Natural killer cell treated with Interleukin-12 subunit alpha and Interleukin-12 subunit beta and Interleukin-15 and Interleukin-18, amount 100 ng/mL, for 72 hours (primary cell): ENCODE measurements around the gene PHETA2. TPM values are rescaled to one million over a fixed set of nuclear protein-coding genes. Genes with fewer than 3 reads are reported as not detected.
"Not testable (repeated sequence)": the region's sequence is repeated elsewhere in the genome, so short reads cannot be mapped to it uniquely, and the experiment has no call there.

Experiments used
- ATAC-seq, 2 donors: fragments of 150-1000 bp; cut with Tn5 transposase in 1 of 2; sonication (Bioruptor Pico), chemical (Tn5 transposase) in 1 of 2; 2 replicates each; pipeline ENCODE4 v1.10.0; 2021
- DNase-seq: peaks from one replicate; pipeline ENCODE4 v3.0.0; 2022; ENCODE audit warnings: low spot score
- H3K27ac Mint-ChIP-seq, 2 donors: 1 replicate in 1 of 2; 2 replicates in 1 of 2; pipeline ENCODE4 v1.8.0; 2022; ENCODE audit warnings: mixed read lengths in 2 of 2, mild to moderate bottlenecking in 1 of 2, moderate library complexity in 1 of 2
- H3K27me3 Mint-ChIP-seq, 2 donors: 1 replicate in 1 of 2; 2 replicates in 1 of 2; pipeline ENCODE4 v1.8.0; 2022; ENCODE audit warnings: mixed read lengths in 2 of 2
- H3K36me3 Mint-ChIP-seq: one replicate; pipeline ENCODE4 v1.8.0; 2022; ENCODE audit warnings: mixed read lengths
- H3K4me1 Mint-ChIP-seq, 2 donors: 1 replicate in 1 of 2; 2 replicates in 1 of 2; pipeline ENCODE4 v1.8.0; 2022; ENCODE audit warnings: low read depth in 2 of 2, mixed read lengths in 2 of 2, mild to moderate bottlenecking in 1 of 2
- H3K4me3 Mint-ChIP-seq: one replicate; pipeline ENCODE4 v1.8.0; 2022; ENCODE audit warnings: mixed read lengths
- H3K9me3 Mint-ChIP-seq: 2 replicates; pipeline ENCODE4 v1.8.0; 2022; ENCODE audit warnings: mixed read lengths
- total RNA-seq, 2 donors: library from RNA; stranded (reverse); gene quantifications; one replicate each; pipeline ENCODE4 v1.2.3, GENCODE V29; 2022

The PHETA2 gene
- total RNA-seq, 2 donors from 2014 or later, result 1.5 TPM

DNA sequence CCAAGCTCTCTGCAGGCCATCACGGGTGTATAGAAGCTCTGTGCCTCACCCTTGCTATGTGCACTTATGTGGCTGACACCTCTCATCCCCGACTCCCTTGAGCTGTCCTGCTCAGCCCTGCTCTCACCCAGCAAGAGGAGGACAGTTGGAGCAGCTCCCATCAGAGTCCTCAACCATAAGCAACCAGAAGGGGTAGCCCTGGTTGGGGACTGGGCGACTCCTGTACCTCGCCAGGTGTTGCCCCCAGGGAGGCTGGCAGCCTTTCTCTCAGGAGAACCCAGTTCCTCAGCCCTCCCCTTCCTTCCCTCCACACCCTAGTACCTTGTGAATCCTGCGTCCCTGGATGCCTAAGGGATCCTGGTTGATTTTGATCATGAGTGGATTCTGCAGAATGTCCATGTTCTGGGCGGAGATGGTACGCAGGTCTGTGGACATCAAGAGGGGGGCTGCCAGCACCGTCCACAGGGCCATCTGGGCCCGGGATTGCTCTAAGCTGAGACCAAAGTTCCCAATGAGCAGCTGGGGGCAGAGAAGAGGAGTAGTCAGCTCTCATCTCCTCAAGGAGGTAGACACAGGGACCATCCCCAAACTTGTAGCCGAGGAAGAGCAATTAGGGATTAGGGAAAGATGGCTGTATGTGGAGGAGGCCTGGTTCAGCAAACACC lies 11.4 kb upstream of the PHETA2 start:
- peak in 1 of 2 donors; percentile 48 for ATAC-seq
- Mint-ChIP-seq H3K9me3 (no peaks in the 10 kb centered on the region), H3K36me3 (peaks cover 18% of the 10 kb centered on the region), H3K4me1 (peaks cover 0 to 2% of the 10 kb centered on the region in 2 donors), H3K4me3 (no peak overlapping the region), H3K27me3 (no peaks in the 10 kb centered on the region), H3K27ac (no peak overlapping the region)
- no peak for DNase-seq

DNA sequence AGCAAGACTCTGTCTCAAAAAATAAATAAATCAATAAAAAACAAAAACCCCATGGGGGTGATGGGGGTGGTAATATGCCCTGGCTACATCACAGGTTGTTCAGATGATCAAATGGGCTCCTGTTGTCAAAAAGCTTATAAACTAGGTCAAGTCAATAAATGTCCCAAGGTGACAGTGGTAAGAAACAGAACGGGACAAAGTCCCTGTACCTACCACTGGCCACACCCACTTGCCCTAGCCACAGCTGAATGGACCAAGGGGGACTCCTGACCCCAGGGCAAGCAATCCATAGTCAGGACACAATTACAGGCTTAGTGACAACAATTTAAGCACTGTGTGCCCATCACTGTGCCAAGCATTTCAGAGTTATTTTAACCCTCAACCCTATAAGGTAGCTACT lies 9.4 kb upstream of the PHETA2 start:
- Mint-ChIP-seq H3K4me1 (peaks cover 0 to 6% of the 10 kb centered on the region in 2 donors), H3K4me3 (no peak overlapping the region), H3K27ac (no peak overlapping the region), H3K9me3 (no peaks in the 10 kb centered on the region), H3K27me3 (no peaks in the 10 kb centered on the region), H3K36me3 (peaks cover 8% of the 10 kb centered on the region)
- no peak for ATAC-seq
- no peak for DNase-seq

DNA sequence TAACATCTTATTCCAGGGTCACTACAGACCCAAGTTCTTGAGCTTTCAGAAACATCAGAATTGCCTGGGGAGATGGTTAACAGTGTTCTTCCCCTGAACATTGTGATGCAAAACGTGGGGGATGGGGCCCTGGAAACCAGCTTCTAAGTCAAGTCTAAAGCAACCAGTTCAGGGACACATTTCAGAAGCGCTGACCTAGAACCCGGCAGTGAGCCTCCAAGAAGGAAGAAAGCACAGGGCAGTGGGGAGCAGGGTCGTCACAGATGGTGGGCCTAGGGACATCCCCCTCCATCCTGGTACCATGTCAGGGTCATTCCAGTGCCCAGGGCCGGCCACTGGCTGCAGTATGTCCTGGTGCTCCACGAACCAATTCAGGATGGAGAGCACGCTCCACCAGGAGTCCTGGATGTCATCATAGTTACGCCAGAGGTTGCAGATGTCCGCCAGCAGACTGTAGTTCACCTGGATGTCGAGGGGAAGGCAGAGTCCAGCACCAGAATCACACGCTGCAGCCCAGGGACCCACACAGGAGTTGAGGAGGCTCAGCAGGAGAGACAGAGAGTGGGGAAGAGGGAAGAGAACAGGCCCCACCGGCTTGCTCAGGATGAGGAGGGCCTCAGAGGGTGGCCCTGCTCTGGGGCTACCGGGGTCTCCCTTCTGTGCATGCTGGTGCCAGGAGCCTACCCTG lies 8.5 kb upstream of the PHETA2 start:
- Mint-ChIP-seq H3K9me3 (no peaks in the 10 kb centered on the region), H3K4me1 (peaks cover 0 to 6% of the 10 kb centered on the region in 2 donors), H3K36me3 (peaks cover 6% of the 10 kb centered on the region), H3K27me3 (no peaks in the 10 kb centered on the region), H3K27ac (no peak overlapping the region), H3K4me3 (no peak overlapping the region)
- DNase-seq (no peak), ATAC-seq (no peak)

GRCh38 chr22:42066126-42066761 lies 7.8 kb upstream of the PHETA2 start:
- H3K4me3 Mint-ChIP-seq, result no peak overlapping the region
- peaks cover 6% of the 10 kb centered on the region for H3K36me3 Mint-ChIP-seq
- H3K9me3 Mint-ChIP-seq, result no peaks in the 10 kb centered on the region
- no peak for DNase-seq
- H3K27me3 Mint-ChIP-seq, result no peaks in the 10 kb centered on the region
- no peak for ATAC-seq
- H3K27ac Mint-ChIP-seq, result no peak overlapping the region
- H3K4me1 Mint-ChIP-seq, result peaks cover 6 to 13% of the 10 kb centered on the region in 2 donors

GRCh38 chr22:42066937-42067336 lies 7.1 kb upstream of the PHETA2 start:
- peaks cover 11 to 19% of the 10 kb centered on the region in 2 donors for H3K4me1 Mint-ChIP-seq
- H3K4me3 Mint-ChIP-seq, result no peak overlapping the region
- no peak for DNase-seq
- no peak overlapping the region for H3K27ac Mint-ChIP-seq
- peaks cover 6% of the 10 kb centered on the region for H3K36me3 Mint-ChIP-seq
- H3K9me3 Mint-ChIP-seq, result no peaks in the 10 kb centered on the region
- H3K27me3 Mint-ChIP-seq, result no peaks in the 10 kb centered on the region
- no peak for ATAC-seq

- Mint-ChIP-seq H3K27me3 (no peaks in the 10 kb centered on the region), H3K4me1 (peaks cover 11 to 19% of the 10 kb centered on the region in 2 donors), H3K36me3 (peaks cover 6% of the 10 kb centered on the region), H3K9me3 (no peaks in the 10 kb centered on the region), H3K27ac (no peak overlapping the region), H3K4me3 (no peak overlapping the region)
- no peak for ATAC-seq
- no peak for DNase-seq
Measured at GRCh38 chr22:42067671-42068251, 6.3 kb upstream of the PHETA2 start.

- no peaks in the 10 kb centered on the region for H3K9me3 Mint-ChIP-seq
- no peak overlapping the region for H3K27ac Mint-ChIP-seq
- H3K4me1 Mint-ChIP-seq, result peaks cover 11 to 23% of the 10 kb centered on the region in 2 donors
- no peak for DNase-seq
- no peak for ATAC-seq
- H3K27me3 Mint-ChIP-seq, result no peaks in the 10 kb centered on the region
- peaks cover 6% of the 10 kb centered on the region for H3K36me3 Mint-ChIP-seq
- no peak overlapping the region for H3K4me3 Mint-ChIP-seq
Measured at GRCh38 chr22:42068291-42068690, 5.8 kb upstream of the PHETA2 start.

DNA sequence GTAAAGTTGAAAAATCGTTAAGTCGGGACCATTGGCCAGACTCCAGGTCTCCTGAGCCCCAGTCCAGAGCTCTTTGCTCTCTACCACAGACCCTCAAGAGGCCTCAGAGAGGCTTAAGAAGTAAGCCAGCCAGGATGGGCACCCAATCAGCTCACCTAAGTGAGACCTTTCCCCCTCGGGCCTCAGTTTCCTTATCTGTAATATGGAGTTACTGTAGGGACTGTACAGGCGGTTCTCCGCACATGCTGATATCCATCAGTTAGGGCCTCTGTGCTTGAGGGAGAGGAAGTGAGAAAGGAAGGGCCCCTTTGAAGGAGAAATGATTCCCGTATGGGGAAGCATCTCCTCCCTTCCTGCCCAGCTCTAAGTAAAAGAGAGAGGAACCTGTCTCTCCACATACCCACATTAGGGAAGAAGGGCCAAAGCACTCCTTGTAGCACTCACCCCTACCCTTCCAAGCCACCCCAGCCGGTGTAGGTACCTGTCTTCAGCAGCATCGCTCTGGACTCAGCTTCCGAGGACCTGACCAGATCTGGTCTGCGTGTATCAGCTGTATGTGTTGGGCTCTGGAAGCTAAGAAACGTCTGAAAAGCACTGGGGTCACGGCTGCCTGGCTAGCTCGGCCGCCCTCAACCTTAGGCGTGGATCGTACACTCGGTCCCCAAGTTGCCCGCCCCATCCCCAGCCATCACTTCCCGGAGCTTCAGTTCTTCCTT lies 4.1 kb upstream of the PHETA2 start:
- peaks cover 13 to 27% of the 10 kb centered on the region in 2 donors for H3K4me1 Mint-ChIP-seq
- peak overlapping the region; percentile 91 for H3K4me3 Mint-ChIP-seq
- ATAC-seq (no peak), DNase-seq (no peak)
- no peaks in the 10 kb centered on the region for H3K27me3 Mint-ChIP-seq
- peak overlapping the region; percentile 87 to 91 for H3K27ac Mint-ChIP-seq
- H3K36me3 Mint-ChIP-seq, result peaks cover 4% of the 10 kb centered on the region
- no peaks in the 10 kb centered on the region for H3K9me3 Mint-ChIP-seq

DNA sequence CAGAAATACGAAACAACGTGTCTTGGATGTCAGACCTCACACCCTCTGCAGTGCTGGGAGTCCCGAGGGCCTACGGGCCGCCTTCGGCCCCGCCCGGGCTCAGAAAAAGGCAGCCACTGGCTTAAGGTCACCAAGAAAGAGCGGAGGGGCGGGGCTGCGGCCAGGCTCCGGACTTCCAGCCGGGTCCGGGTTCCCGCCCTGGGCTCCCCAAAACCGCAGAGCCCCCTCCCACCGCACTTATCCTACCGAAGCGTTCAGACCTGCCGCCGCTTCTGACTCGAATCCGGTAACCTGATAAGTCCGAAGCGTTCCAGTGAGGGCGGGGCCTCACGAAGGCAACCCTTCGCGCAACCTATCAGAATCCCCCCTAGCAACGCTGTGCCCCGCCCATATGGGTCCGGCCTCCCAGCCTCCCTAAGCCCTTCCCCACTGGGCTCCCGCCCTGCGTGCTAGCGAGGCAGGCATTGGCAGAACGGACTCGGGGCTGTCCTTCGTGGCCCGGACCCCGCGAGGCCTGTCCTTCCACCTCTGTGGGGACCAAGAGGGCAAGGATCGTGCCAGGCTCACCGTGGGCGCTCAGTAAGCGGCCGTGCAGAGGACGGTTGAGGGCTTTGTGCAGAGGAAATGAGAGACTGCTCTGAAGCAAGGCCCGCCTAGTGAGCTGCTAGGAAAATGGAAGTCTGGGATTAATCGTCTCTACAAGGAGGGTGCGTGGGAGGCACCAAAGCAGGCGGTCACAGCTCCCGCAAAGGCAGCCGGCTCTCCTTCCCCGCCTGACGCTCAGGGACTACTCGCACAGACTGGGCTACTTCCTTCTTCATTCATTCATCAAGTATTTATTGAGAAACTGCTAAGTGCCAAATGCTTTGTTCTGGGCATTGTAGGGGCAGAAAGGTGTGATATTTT lies 3.3 kb upstream of the PHETA2 start, which contains the start of gene NAGA:
Gene NAGA, minus strand, starts transcription at position 296 of the 906 bp plus-strand sequence. CDS start 515 bp downstream, outside the sequence.
- H3K4me1 Mint-ChIP-seq, result peaks cover 16 to 29% of the 10 kb centered on the region in 2 donors
- no peaks in the 10 kb centered on the region for H3K9me3 Mint-ChIP-seq
- H3K27ac Mint-ChIP-seq, result peak within 1 kb of the TSS; percentile 87 to 91
- peak; percentile 96 for DNase-seq
- H3K4me3 Mint-ChIP-seq, result peak within 1 kb of the TSS; percentile 91
- ATAC-seq, result peak; percentile 98
- no peaks in the 10 kb centered on the region for H3K27me3 Mint-ChIP-seq
- H3K36me3 Mint-ChIP-seq, result no peaks in the 10 kb centered on the region

- Mint-ChIP-seq H3K4me1 (peaks cover 16 to 29% of the 10 kb centered on the region in 2 donors), H3K4me3 (peak overlapping the region; percentile 91), H3K27ac (peak overlapping the region; percentile 87 to 91)
- not testable (repeated sequence) for H3K9me3 Mint-ChIP-seq, H3K36me3 Mint-ChIP-seq, H3K27me3 Mint-ChIP-seq, ATAC-seq, DNase-seq
Measured at GRCh38 chr22:42071508-42071907, 2.5 kb upstream of the PHETA2 start.

DNA sequence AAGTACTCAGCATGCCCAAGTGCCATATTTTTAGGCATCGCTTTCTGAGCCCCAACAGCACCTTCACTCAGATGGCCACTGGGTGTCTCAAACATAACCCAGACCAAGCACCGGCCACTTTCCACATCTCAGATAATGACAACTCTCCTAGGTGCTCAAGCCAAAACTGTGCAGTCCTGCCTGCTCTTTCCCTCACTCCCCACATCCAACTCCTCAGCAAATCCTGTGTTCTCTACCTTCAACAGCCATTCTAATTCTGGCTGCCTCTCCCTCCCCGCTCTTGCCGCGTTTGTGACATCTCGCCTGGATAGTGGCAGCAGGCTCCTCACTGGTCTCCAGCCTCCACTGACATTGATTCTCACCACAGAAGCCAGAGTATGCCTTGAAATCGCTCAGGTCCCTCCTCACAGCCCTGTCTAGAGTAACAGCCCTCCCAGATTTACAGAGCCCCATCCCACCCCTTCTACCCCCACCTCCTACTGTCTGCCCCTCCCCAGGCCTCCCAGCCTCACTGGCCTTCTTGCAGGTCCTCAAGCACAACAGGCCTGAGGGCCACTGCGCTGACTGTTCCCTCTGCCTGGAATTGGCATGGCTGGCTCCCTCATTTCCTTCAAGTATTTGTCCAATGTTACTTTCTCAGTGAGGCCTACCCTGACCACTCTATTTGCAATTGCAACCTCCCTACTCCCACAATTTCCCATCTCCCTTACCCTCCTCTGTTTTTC lies 1.3 kb upstream of the PHETA2 start:
- H3K4me1 Mint-ChIP-seq, result peaks cover 16 to 27% of the 10 kb centered on the region in 2 donors
- peak overlapping the region; percentile 43 to 86 for H3K27ac Mint-ChIP-seq
- DNase-seq (no peak), ATAC-seq (no peak)
- peak overlapping the region; percentile 30 for H3K4me3 Mint-ChIP-seq
- no peaks in the 10 kb centered on the region for H3K36me3 Mint-ChIP-seq
- no peaks in the 10 kb centered on the region for H3K27me3 Mint-ChIP-seq
- no peaks in the 10 kb centered on the region for H3K9me3 Mint-ChIP-seq

- DNase-seq, result no peak
- Mint-ChIP-seq H3K27me3 (no peaks in the 10 kb centered on the region), H3K4me3 (peak overlapping the region; percentile 30), H3K36me3 (no peaks in the 10 kb centered on the region), H3K9me3 (no peaks in the 10 kb centered on the region), H3K27ac (peak overlapping the region; percentile 43 to 86), H3K4me1 (peaks cover 16 to 26% of the 10 kb centered on the region in 2 donors)
- no peak for ATAC-seq
Measured at GRCh38 chr22:42073621-42074041, 417 bp upstream of the PHETA2 start.
